ENCODE results near the gene GPR180. TPM values are rescaled to one million over a fixed set of nuclear protein-coding genes. Genes with fewer than 3 reads are reported as not detected.
"Not testable (repeated sequence)": the region's sequence is repeated elsewhere in the genome, so short reads cannot be mapped to it uniquely, and the experiment has no call there.

The GPR180 gene
- total and polyA plus RNA-seq, 4 donors = 1.7 to 7.0 (median 3.9) TPM

DNA sequence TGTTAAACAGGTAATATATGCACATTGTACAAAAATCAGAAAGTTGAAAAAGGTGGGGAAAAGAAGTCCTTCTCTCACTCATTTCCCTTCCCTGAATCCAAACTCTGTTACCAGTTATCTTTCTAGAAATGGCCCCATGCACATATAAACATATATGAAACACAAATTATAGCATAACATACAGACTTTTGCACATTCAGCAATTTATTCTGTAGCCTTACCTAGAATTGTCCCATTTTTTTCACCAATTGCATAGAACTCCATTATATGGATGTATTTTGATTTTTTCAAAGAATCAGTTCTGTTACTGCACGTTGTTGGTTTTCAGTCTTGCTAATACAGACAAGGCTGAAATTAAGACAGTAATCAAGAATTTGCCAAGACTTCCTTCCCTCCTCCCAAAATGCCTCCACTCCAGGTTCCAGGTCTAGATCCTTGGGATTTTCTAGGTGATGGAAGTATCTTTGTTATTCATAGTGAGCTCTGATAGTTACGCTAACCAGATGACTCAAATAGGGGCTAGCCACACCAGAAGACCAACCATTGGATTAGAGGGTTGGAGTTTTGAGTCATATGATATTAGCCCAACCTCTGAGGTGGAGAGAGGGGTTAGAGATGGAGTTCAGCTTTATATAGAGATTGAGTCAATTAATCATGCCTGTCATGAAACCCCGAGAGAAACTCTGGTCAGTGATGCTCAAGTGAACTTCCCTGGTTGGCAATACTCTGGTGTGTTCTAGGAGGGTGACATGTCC, 30.7 kb downstream of the GPR180 start:
- TF ChIP-seq, protein P1, sequence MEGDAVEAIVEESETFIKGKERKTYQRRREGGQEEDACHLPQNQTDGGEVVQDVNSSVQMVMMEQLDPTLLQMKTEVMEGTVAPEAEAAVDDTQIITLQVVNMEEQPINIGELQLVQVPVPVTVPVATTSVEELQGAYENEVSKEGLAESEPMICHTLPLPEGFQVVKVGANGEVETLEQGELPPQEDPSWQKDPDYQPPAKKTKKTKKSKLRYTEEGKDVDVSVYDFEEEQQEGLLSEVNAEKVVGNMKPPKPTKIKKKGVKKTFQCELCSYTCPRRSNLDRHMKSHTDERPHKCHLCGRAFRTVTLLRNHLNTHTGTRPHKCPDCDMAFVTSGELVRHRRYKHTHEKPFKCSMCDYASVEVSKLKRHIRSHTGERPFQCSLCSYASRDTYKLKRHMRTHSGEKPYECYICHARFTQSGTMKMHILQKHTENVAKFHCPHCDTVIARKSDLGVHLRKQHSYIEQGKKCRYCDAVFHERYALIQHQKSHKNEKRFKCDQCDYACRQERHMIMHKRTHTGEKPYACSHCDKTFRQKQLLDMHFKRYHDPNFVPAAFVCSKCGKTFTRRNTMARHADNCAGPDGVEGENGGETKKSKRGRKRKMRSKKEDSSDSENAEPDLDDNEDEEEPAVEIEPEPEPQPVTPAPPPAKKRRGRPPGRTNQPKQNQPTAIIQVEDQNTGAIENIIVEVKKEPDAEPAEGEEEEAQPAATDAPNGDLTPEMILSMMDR (IDR thresholded peaks at IDR 0.05; ENCODE audit: control extremely low read depth, extremely low read depth) = no peak
- no peaks in the 10 kb centered on the region for H3K27me3 ChIP-seq (ENCODE audit: control insufficient read depth in 3 of 3, insufficient read depth in 3 of 3, low read length in 2 of 3)
- peaks cover 0 to 5% (median 2%) of the 10 kb centered on the region in 4 donors for H3K36me3 ChIP-seq (ENCODE audit: control insufficient read depth in 4 of 4, insufficient read depth in 4 of 4, low read length in 4 of 4)
- H3K9me3 ChIP-seq (ENCODE audit: control insufficient read depth in 4 of 4, insufficient read depth in 3 of 4, low read length in 3 of 4) = no peaks in the 10 kb centered on the region
- H3K9ac ChIP-seq (ENCODE audit: insufficient read depth in 1 of 2, low read length in 2 of 2) = no peak overlapping the region
- WGBS, 2 donors = 98 to 99% methylated on average over 3 of the region's 3 CpGs
- no peaks in the 10 kb centered on the region for H3K4me1 ChIP-seq (ENCODE audit: control insufficient read depth in 5 of 5, insufficient read depth in 5 of 5, low read length in 5 of 5)
- H3K4me3 ChIP-seq = no peak overlapping the region
- DNase-seq (no peak), ATAC-seq (ENCODE audit: insufficient read depth, low FRiP score) (no peak)
- H3K27ac ChIP-seq (ENCODE audit: low read depth in 1 of 2, low read length in 1 of 2) = no peak overlapping the region

DNA sequence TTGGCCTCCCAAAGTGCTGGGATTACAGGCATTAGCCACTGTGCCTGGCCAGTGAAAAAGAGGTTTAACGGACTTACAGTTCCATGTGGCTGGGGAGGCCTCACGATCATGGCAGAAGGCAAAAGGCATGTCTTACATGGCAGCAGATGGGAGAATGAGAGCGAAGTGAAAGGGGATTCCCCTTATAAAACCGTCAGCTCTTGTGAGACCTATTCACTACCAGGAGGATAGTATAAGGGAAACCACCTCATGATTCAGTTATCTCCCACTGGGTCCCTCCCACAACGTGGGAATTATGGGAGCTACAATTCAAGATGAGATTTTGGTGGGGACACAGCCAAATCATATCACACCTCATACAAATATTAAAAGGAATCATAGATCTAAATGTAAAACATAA, 34.4 kb downstream of the GPR180 start:
- 80 to 85% methylated on average over 5 of the region's 5 CpGs for WGBS, 2 donors
- not testable (repeated sequence) for H3K9me3 ChIP-seq (ENCODE audit: control insufficient read depth in 4 of 4, insufficient read depth in 3 of 4, low read length in 3 of 4); H3K36me3 ChIP-seq (ENCODE audit: control insufficient read depth in 4 of 4, insufficient read depth in 4 of 4, low read length in 4 of 4); ATAC-seq (ENCODE audit: insufficient read depth, low FRiP score); H3K4me1 ChIP-seq (ENCODE audit: control insufficient read depth in 5 of 5, insufficient read depth in 5 of 5, low read length in 5 of 5); DNase-seq; H3K9ac ChIP-seq (ENCODE audit: insufficient read depth in 1 of 2, low read length in 2 of 2); H3K4me3 ChIP-seq; H3K27ac ChIP-seq (ENCODE audit: low read depth in 1 of 2, low read length in 1 of 2); H3K27me3 ChIP-seq (ENCODE audit: control insufficient read depth in 3 of 3, insufficient read depth in 3 of 3, low read length in 2 of 3)

- no peak for ATAC-seq (ENCODE audit: insufficient read depth, low FRiP score)
- H3K9me3 ChIP-seq (ENCODE audit: control insufficient read depth in 4 of 4, insufficient read depth in 3 of 4, low read length in 3 of 4) = no peaks in the 10 kb centered on the region
- H3K27ac ChIP-seq (ENCODE audit: low read depth in 1 of 2, low read length in 1 of 2) = no peak overlapping the region
- H3K9ac ChIP-seq (ENCODE audit: insufficient read depth in 1 of 2, low read length in 2 of 2) = no peak overlapping the region
- TF ChIP-seq, protein P1 (IDR thresholded peaks at IDR 0.05; ENCODE audit: control extremely low read depth, extremely low read depth) = no peak
- H3K27me3 ChIP-seq (ENCODE audit: control insufficient read depth in 3 of 3, insufficient read depth in 3 of 3, low read length in 2 of 3) = no peaks in the 10 kb centered on the region
- no peak overlapping the region for H3K4me3 ChIP-seq
- DNase-seq = no peak
- H3K36me3 ChIP-seq (ENCODE audit: control insufficient read depth in 4 of 4, insufficient read depth in 4 of 4, low read length in 4 of 4) = peaks cover 0 to 3% (median 0%) of the 10 kb centered on the region in 4 donors
- 89 to 93% methylated on average over 1 of the region's 1 CpG for WGBS, 2 donors
- peaks cover 0 to 18% (median 4%) of the 10 kb centered on the region in 5 donors for H3K4me1 ChIP-seq (ENCODE audit: control insufficient read depth in 5 of 5, insufficient read depth in 5 of 5, low read length in 5 of 5)
Measured at GRCh38 chr13:94636942-94637578, 35.4 kb downstream of the GPR180 start.

DNA sequence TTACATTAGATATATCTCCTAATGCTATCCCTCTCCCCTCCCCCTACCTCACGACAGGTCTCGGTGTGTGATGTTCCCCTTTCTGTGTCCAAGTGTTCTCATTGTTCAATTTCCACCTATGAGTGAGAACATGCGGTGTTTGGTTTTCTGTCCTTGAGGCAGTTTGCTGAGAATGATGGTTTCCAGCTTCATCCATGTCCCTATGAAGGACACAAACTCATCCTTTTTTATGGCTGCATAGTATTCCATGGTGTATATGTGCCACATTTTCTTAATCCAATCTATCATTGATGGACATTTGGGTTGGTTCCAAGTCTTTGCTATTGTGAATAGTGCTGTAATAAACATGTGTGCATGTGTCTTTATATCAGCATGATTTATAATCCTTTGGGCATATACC, 36.0 kb downstream of the GPR180 start:
- H3K27ac ChIP-seq (ENCODE audit: low read depth in 1 of 2, low read length in 1 of 2); H3K9me3 ChIP-seq (ENCODE audit: control insufficient read depth in 4 of 4, insufficient read depth in 3 of 4, low read length in 3 of 4); DNase-seq; H3K4me3 ChIP-seq; H3K27me3 ChIP-seq (ENCODE audit: control insufficient read depth in 3 of 3, insufficient read depth in 3 of 3, low read length in 2 of 3); H3K9ac ChIP-seq (ENCODE audit: insufficient read depth in 1 of 2, low read length in 2 of 2); ATAC-seq (ENCODE audit: insufficient read depth, low FRiP score); H3K36me3 ChIP-seq (ENCODE audit: control insufficient read depth in 4 of 4, insufficient read depth in 4 of 4, low read length in 4 of 4): not testable (repeated sequence)
- H3K4me1 ChIP-seq (ENCODE audit: control insufficient read depth in 5 of 5, insufficient read depth in 5 of 5, low read length in 5 of 5) = peaks cover 0 to 24% (median 6%) of the 10 kb centered on the region in 5 donors
- 95 to 98% methylated on average over 3 of the region's 3 CpGs for WGBS, 2 donors

Measured in lung (tissue), 12 donors.